Neural cell (in vitro differentiated cells): ENCODE data around the gene CTNNA2. TPM values are rescaled to one million over a fixed set of nuclear protein-coding genes. Genes with fewer than 3 reads are reported as not detected.
A peak's percentile ranks its signal among the peaks of the same experiment; 100 is the strongest.

Source experiments
- H2AFZ ChIP-seq: fragments of 200-600, 300-800 bp; sonication (generic), shearing (Covaris generic); 2 replicates; pipeline ENCODE4 v1.6.0; 2014; ENCODE audit warnings: low read depth, mild to moderate bottlenecking, antibody characterized with exemption, low read length, moderate library complexity
- H3F3A ChIP-seq: fragments of 200-600 bp; shearing (Covaris generic); 2 replicates; pipeline ENCODE4 v1.6.1; 2016; ENCODE audit warnings: mild to moderate bottlenecking, moderate library complexity, mixed read lengths, antibody characterized with exemption, low read length; ENCODE audit not compliant: insufficient read depth, poor library complexity, severe bottlenecking
- H3K27ac ChIP-seq: fragments of 200-600, 300-800 bp; sonication (generic), shearing (Covaris generic); 2 replicates; pipeline ENCODE4 v1.5.1; 2014; ENCODE audit warnings: mild to moderate bottlenecking, low read length, moderate library complexity
- H3K27me3 ChIP-seq: fragments of 300-800, 200-600 bp; sonication (generic), shearing (Covaris generic); 2 replicates; pipeline ENCODE4 v1.6.0; 2014; ENCODE audit warnings: mild to moderate bottlenecking, low read depth, low read length, moderate library complexity; ENCODE audit not compliant: insufficient read depth
- H3K36me3 ChIP-seq: fragments of 300-800, 200-600 bp; sonication (generic), shearing (Covaris generic); 2 replicates; pipeline ENCODE4 v1.5.1; 2014; ENCODE audit warnings: mild to moderate bottlenecking, antibody characterized with exemption, low read length, moderate library complexity; ENCODE audit not compliant: insufficient read depth
- H3K4me2 ChIP-seq: fragments of 300-800, 200-600 bp; sonication (generic), shearing (Covaris generic); 2 replicates; pipeline ENCODE4 v1.6.0; 2014; ENCODE audit warnings: mild to moderate bottlenecking, low read length
- H3K4me3 ChIP-seq: fragments of 300-800, 200-600 bp; sonication (generic), shearing (Covaris generic); 2 replicates; pipeline ENCODE4 v1.5.1; 2014; ENCODE audit warnings: mild to moderate bottlenecking, low read length, moderate library complexity
- H3K79me2 ChIP-seq: fragments of 200-600 bp; shearing (Covaris generic); replicated peaks from 2 replicates; pipeline ENCODE4 v1.6.0; 2014; ENCODE audit warnings: mild to moderate bottlenecking, low read length, moderate library complexity; ENCODE audit not compliant: insufficient read depth
- H3K9ac ChIP-seq: fragments of 300-800, 200-600 bp; sonication (generic), shearing (Covaris generic); 2 replicates; pipeline ENCODE4 v1.6.1; 2016; ENCODE audit warnings: mild to moderate bottlenecking, low read length, mixed read lengths
- H3K9me2 ChIP-seq: fragments of 200-600 bp; shearing (Covaris generic); 2 replicates; pipeline ENCODE4 v1.6.1; 2016; ENCODE audit warnings: mild to moderate bottlenecking, low read length, mixed read lengths; ENCODE audit not compliant: insufficient read depth
- H3K9me3 ChIP-seq: fragments of 200-600, 300-800 bp; sonication (generic), shearing (Covaris generic); 2 replicates; pipeline ENCODE4 v1.6.1; 2016; ENCODE audit warnings: mild to moderate bottlenecking, mixed run types, low read length, moderate library complexity, mixed read lengths
- H4K20me1 ChIP-seq: fragments of 200-600 bp; shearing (Covaris generic); 2 replicates; pipeline ENCODE4 v1.6.1; 2016; ENCODE audit warnings: mild to moderate bottlenecking, mixed run types; ENCODE audit not compliant: insufficient read depth
- EP300 ChIP-seq: fragments of 450-650 bp; conservative IDR thresholded peaks from 2 replicates; pipeline ENCODE4 v1.6.1; 2014; ENCODE audit warnings: antibody characterized with exemption, mild to moderate bottlenecking, moderate library complexity; ENCODE audit not compliant: poor library complexity, severe bottlenecking
- EZH2 ChIP-seq: fragments of 200-600, 300-800 bp; shearing (Covaris generic), sonication (generic); IDR thresholded peaks from 2 replicates; pipeline ENCODE4 v1.6.1; 2014; ENCODE audit warnings: antibody characterized with exemption, low read length, borderline replicate concordance, mild to moderate bottlenecking; ENCODE audit not compliant: insufficient read depth, poor library complexity, severe bottlenecking
- MXI1 ChIP-seq: fragments of 450-650 bp; conservative IDR thresholded peaks from 2 replicates; pipeline ENCODE4 v1.6.1; 2014; ENCODE audit warnings: antibody characterized with exemption, mild to moderate bottlenecking; ENCODE audit not compliant: poor library complexity, severe bottlenecking
- POLR2AphosphoS5 ChIP-seq: IDR thresholded peaks from 2 replicates; pipeline ENCODE4 v1.6.1; 2012
- RAD21 ChIP-seq: fragments of 450-650 bp; conservative IDR thresholded peaks from 2 replicates; pipeline ENCODE4 v1.6.1; 2014; ENCODE audit warnings: antibody characterized with exemption, mild to moderate bottlenecking, moderate library complexity
- SMC3 ChIP-seq: fragments of 450-650 bp; conservative IDR thresholded peaks from 2 replicates; pipeline ENCODE4 v1.6.1; 2014; ENCODE audit warnings: antibody characterized with exemption, mild to moderate bottlenecking, moderate library complexity; ENCODE audit not compliant: poor library complexity
- TAF1 ChIP-seq: IDR thresholded peaks from 2 replicates; pipeline ENCODE4 v1.6.1; 2012; ENCODE audit warnings: low read depth
- polyA plus RNA-seq: library from polyadenylated mRNA; depleted of rRNA; stranded (reverse); fragments of >200 nt; gene quantifications from 2 replicates; pipeline ENCODE4 v1.2.3, GENCODE V29; 2014
- TF ChIP-seq, protein P1 (sequence below): IDR thresholded peaks from 2 replicates; pipeline ENCODE4 v1.6.1; 2012; ENCODE audit warnings: borderline replicate concordance
- TF ChIP-seq, protein P2 (sequence below): fragments of 450-650 bp; IDR thresholded peaks from 2 replicates; pipeline ENCODE4 v1.5.1; 2014; ENCODE audit warnings: antibody characterized with exemption, mild to moderate bottlenecking, moderate library complexity; ENCODE audit not compliant: poor library complexity, severe bottlenecking

Gene CTNNA2
- polyA plus RNA-seq, 1 donor from 2014 or later = 194 TPM

DNA sequence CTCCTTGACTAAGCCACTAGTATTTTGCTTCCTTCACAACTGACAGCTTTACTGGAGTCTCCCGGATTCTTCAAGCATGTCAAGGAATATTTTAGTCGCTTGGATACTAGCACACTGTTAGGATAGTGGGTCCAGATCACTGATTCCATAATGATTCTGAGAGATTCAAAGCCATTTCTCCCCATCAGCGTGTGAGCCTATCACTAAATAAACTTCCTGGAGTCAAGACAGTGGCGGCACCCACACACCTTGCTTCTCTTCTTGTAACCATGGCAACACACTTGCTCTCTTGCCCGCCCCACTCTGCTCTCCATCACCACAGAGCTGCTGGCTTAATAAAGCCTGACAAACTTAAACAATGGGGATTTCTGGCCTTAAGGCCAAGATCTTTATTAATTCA lies 546.6 kb downstream of the CTNNA2 start:
- no peaks in the 10 kb centered on the region for H3K27me3 ChIP-seq
- peak overlapping the region; percentile 9 for H3K27ac ChIP-seq
- no peak overlapping the region for H2AFZ ChIP-seq
- no peak overlapping the region for H3K4me2 ChIP-seq
- no peaks in the 10 kb centered on the region for H3F3A ChIP-seq
- no peaks in the 10 kb centered on the region for H3K79me2 ChIP-seq
- TF ChIP-seq MXI1 (no peak), EP300 (no peak), RAD21 (no peak), SMC3 (no peak), TAF1 (no peak), POLR2AphosphoS5 (no peak), EZH2 (no peak)
- TF ChIP-seq, protein P1, sequence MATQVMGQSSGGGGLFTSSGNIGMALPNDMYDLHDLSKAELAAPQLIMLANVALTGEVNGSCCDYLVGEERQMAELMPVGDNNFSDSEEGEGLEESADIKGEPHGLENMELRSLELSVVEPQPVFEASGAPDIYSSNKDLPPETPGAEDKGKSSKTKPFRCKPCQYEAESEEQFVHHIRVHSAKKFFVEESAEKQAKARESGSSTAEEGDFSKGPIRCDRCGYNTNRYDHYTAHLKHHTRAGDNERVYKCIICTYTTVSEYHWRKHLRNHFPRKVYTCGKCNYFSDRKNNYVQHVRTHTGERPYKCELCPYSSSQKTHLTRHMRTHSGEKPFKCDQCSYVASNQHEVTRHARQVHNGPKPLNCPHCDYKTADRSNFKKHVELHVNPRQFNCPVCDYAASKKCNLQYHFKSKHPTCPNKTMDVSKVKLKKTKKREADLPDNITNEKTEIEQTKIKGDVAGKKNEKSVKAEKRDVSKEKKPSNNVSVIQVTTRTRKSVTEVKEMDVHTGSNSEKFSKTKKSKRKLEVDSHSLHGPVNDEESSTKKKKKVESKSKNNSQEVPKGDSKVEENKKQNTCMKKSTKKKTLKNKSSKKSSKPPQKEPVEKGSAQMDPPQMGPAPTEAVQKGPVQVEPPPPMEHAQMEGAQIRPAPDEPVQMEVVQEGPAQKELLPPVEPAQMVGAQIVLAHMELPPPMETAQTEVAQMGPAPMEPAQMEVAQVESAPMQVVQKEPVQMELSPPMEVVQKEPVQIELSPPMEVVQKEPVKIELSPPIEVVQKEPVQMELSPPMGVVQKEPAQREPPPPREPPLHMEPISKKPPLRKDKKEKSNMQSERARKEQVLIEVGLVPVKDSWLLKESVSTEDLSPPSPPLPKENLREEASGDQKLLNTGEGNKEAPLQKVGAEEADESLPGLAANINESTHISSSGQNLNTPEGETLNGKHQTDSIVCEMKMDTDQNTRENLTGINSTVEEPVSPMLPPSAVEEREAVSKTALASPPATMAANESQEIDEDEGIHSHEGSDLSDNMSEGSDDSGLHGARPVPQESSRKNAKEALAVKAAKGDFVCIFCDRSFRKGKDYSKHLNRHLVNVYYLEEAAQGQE = peak; percentile 33
- TF ChIP-seq, protein P2, sequence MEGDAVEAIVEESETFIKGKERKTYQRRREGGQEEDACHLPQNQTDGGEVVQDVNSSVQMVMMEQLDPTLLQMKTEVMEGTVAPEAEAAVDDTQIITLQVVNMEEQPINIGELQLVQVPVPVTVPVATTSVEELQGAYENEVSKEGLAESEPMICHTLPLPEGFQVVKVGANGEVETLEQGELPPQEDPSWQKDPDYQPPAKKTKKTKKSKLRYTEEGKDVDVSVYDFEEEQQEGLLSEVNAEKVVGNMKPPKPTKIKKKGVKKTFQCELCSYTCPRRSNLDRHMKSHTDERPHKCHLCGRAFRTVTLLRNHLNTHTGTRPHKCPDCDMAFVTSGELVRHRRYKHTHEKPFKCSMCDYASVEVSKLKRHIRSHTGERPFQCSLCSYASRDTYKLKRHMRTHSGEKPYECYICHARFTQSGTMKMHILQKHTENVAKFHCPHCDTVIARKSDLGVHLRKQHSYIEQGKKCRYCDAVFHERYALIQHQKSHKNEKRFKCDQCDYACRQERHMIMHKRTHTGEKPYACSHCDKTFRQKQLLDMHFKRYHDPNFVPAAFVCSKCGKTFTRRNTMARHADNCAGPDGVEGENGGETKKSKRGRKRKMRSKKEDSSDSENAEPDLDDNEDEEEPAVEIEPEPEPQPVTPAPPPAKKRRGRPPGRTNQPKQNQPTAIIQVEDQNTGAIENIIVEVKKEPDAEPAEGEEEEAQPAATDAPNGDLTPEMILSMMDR = no peak
- no peaks in the 10 kb centered on the region for H3K9me3 ChIP-seq
- peak overlapping the region; percentile 15 for H3K4me3 ChIP-seq
- no peaks in the 10 kb centered on the region for H4K20me1 ChIP-seq
- no peaks in the 10 kb centered on the region for H3K36me3 ChIP-seq
- no peak overlapping the region for H3K9ac ChIP-seq
- no peaks in the 10 kb centered on the region for H3K9me2 ChIP-seq

DNA sequence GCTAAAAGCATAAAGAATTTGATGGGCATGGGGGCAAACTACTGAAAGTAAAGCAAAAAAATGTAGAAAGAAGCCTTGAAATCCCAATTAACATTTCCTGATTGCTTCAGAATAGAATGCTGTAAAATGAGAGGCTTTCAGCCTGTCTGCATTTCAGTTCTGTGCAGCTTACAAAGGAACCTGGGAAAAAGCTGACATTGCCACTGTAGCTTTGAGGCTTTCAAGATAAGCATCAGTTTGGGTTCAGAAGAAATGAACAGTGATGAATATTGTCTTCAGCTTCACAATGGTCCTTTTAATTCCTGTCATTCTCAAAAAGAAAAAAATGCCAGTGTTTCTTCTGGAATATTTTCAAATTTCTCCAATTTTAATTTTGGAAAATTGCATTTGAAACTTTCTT lies 549.0 kb downstream of the CTNNA2 start:
- Histone ChIP-seq H3K9me2 (no peaks in the 10 kb centered on the region), H3K9ac (no peak overlapping the region), H3K27me3 (no peaks in the 10 kb centered on the region), H2AFZ (no peak overlapping the region), H3F3A (no peaks in the 10 kb centered on the region), H4K20me1 (no peaks in the 10 kb centered on the region), H3K4me3 (no peak overlapping the region), H3K79me2 (no peaks in the 10 kb centered on the region), H3K36me3 (no peaks in the 10 kb centered on the region), H3K9me3 (no peaks in the 10 kb centered on the region), H3K27ac (peak overlapping the region; percentile 7), H3K4me2 (no peak overlapping the region)
- TF ChIP-seq RAD21 (no peak), SMC3 (no peak), MXI1 (no peak), EP300 (no peak), EZH2 (no peak), TAF1 (no peak), POLR2AphosphoS5 (no peak)
- TF ChIP-seq, protein P1 = no peak
- TF ChIP-seq, protein P2 = no peak
